Activated CD4-positive, alpha-beta T cell treated with anti-CD3 and anti-CD28 coated beads for 36 hours (primary cell): ENCODE results near the gene STRN. TPM values are rescaled to one million over a fixed set of nuclear protein-coding genes. Genes with fewer than 3 reads are reported as not detected.
A peak's percentile ranks its signal among the peaks of the same experiment; 100 is the strongest.

Source experiments
- ATAC-seq: fragments of 200-7000 bp; cut with Tn5 transposase; one replicate; pipeline ENCODE4 v1.10.0; 2021; ENCODE audit warnings: mild to moderate bottlenecking, moderate library complexity
- CTCF ChIA-PET: fragments of 350-600 bp; sonication (Branson Sonifier 250); formaldehyde crosslinking; loops from one replicate; lab custom pipeline; 2021; ENCODE audit warnings: antibody characterized with exemption; lab: Charles Lee
- POLR2A ChIA-PET: fragments of 350-600 bp; sonication (Branson Sonifier 250); formaldehyde crosslinking; loops from one replicate; lab custom pipeline; 2021; ENCODE audit warnings: antibody characterized with exemption, inconsistent platforms; lab: Charles Lee
- DNase-seq: peaks from one replicate; pipeline ENCODE4 v3.0.0-alpha.2; 2020
- H3K27ac Mint-ChIP-seq: one replicate; pipeline ENCODE4 v1.8.0; 2021; ENCODE audit warnings: mixed read lengths
- H3K27me3 Mint-ChIP-seq: one replicate; pipeline ENCODE4 v1.8.0; 2021; ENCODE audit warnings: mixed read lengths
- H3K36me3 Mint-ChIP-seq: one replicate; pipeline ENCODE4 v1.8.0; 2021; ENCODE audit warnings: low read depth, mixed read lengths
- H3K4me1 Mint-ChIP-seq: one replicate; pipeline ENCODE4 v1.8.0; 2021; ENCODE audit warnings: mixed read lengths
- H3K4me3 Mint-ChIP-seq: one replicate; pipeline ENCODE4 v1.8.0; 2021; ENCODE audit warnings: mild to moderate bottlenecking, moderate library complexity, mixed read lengths
- H3K9me3 Mint-ChIP-seq: one replicate; pipeline ENCODE4 v1.8.0; 2021; ENCODE audit warnings: low read depth, mixed read lengths
- intact Hi-C, 2 experiments: fragments of 100-400 bp; cut with DNase I in 1 of 2; cut with micrococcal nuclease in 1 of 2; formaldehyde crosslinking; loops; one replicate each; pipeline versions ENCODE4 v1.14.2 to v1.15.1; 2022 to 2024; cut with DNase I, micrococcal nuclease
- total RNA-seq, 2 experiments: library from RNA; stranded (reverse); gene quantifications; one replicate each; pipeline ENCODE4 v1.2.3, GENCODE V29; 2021

The STRN gene
- total RNA-seq, 2 experiments from 2014 or later, result 27.7 to 32.0 TPM

DNA sequence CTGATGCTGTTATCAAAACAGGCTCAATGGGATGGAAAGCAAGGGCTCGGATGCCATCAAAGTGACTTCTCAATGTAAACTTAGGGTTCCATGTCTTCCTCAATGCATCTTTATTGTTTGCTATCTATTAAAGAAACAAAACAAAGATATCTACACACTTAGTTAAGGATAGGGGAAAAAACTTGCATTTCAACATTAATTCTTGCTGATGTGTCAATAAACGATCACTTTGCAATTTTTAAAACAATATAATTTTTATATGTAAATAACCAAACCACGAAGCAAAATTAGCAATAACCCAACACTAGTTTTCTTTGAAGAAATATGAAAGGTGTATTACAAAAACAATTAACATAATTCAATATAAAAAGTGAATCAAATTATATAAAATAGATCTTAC, 96.7 kb downstream of the STRN start:
- ATAC-seq, result no peak
- intact Hi-C loops, result no loop called here

GRCh38 chr2:36861896-36862295, 104.4 kb downstream of the STRN start:
- Mint-ChIP-seq H3K36me3 (peaks cover 61% of the 10 kb centered on the region), H3K4me3 (no peak overlapping the region), H3K4me1 (peaks cover 21% of the 10 kb centered on the region), H3K27ac (no peak overlapping the region), H3K9me3 (no peaks in the 10 kb centered on the region), H3K27me3 (no peaks in the 10 kb centered on the region)
- ATAC-seq (no peak), DNase-seq (no peak)
- CTCF ChIA-PET, result no interaction called here
- intact Hi-C loops, result loop anchor here in 1 of 2 experiments (5.0 kb wide), 1 partner anchor 515 kb away; no protein-coding TSS in a partner anchor
- POLR2A ChIA-PET, result no interaction called here

More for the DNA sequence above, 96.7 kb downstream of the STRN start:
- ChIA-PET POLR2A (no interaction called here), CTCF (interaction anchor here (0.5 kb wide), 1 partner anchor 50 kb away, joined by 3 read pairs; no protein-coding TSS in a partner anchor)
- Mint-ChIP-seq H3K36me3 (peaks cover 48% of the 10 kb centered on the region), H3K27ac (no peak overlapping the region), H3K9me3 (no peaks in the 10 kb centered on the region), H3K27me3 (no peaks in the 10 kb centered on the region), H3K4me1 (peaks cover 3% of the 10 kb centered on the region), H3K4me3 (no peak overlapping the region)
- no peak for DNase-seq

GRCh38 chr2:36859366-36859792, 107.0 kb downstream of the STRN start:
- POLR2A ChIA-PET, result interaction anchor here (0.6 kb wide), 1 partner anchor 298 kb away, joined by 3 read pairs; no protein-coding TSS in a partner anchor
- no peaks in the 10 kb centered on the region for H3K27me3 Mint-ChIP-seq
- ATAC-seq (peak; percentile 74), DNase-seq (no peak)
- H3K4me1 Mint-ChIP-seq, result peaks cover 21% of the 10 kb centered on the region
- H3K4me3 Mint-ChIP-seq, result no peak overlapping the region
- peaks cover 50% of the 10 kb centered on the region for H3K36me3 Mint-ChIP-seq
- H3K27ac Mint-ChIP-seq, result peak overlapping the region; percentile 69
- CTCF ChIA-PET, result no interaction called here
- intact Hi-C loops, result no loop called here
- H3K9me3 Mint-ChIP-seq, result no peaks in the 10 kb centered on the region

- H3K36me3 Mint-ChIP-seq, result peaks cover 47% of the 10 kb centered on the region
- no peaks in the 10 kb centered on the region for H3K27me3 Mint-ChIP-seq
- ATAC-seq (peak; percentile 65), DNase-seq (no peak)
- peak overlapping the region; percentile 69 for H3K27ac Mint-ChIP-seq
- ChIA-PET CTCF (no interaction called here), POLR2A (no interaction called here)
- H3K9me3 Mint-ChIP-seq, result no peaks in the 10 kb centered on the region
- intact Hi-C loops, result no loop called here
- no peak overlapping the region for H3K4me3 Mint-ChIP-seq
- peaks cover 21% of the 10 kb centered on the region for H3K4me1 Mint-ChIP-seq
Measured at GRCh38 chr2:36858551-36859365, 107.6 kb downstream of the STRN start.

DNA sequence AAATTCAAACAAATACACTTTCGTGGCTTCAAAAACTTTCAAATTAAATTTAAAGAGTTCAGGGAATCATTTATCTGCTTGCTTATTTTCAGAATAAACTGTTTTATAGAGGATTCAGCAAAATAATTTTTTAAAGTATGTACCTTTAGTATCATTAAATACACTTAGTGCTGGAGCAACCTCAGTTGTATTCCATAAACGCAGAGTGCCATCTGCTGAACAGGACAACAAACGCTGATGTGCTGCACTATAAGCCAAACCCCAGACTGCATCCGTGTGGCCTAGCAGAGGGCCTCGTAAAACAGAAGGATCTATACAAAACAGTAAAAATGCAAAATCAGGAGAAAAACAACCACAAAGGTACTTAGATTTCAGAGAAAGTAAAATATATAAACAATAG, 108.6 kb downstream of the STRN start:
- DNase-seq, result no peak
- Mint-ChIP-seq H3K9me3 (no peaks in the 10 kb centered on the region), H3K4me3 (no peak overlapping the region), H3K36me3 (peaks cover 38% of the 10 kb centered on the region), H3K27ac (no peak overlapping the region), H3K4me1 (peaks cover 21% of the 10 kb centered on the region), H3K27me3 (no peaks in the 10 kb centered on the region)
- no peak for ATAC-seq
- POLR2A ChIA-PET, result no interaction called here
- CTCF ChIA-PET, result no interaction called here
- intact Hi-C loops, result no loop called here

GRCh38 chr2:36855429-36855828, 110.9 kb downstream of the STRN start:
- peaks cover 32% of the 10 kb centered on the region for H3K36me3 Mint-ChIP-seq
- ChIA-PET POLR2A (no interaction called here), CTCF (interaction anchor here (0.6 to 0.7 kb wide), 3 partner anchors 70 to 497 kb away, joined by 3 to 4 read pairs (median 3); no protein-coding TSS in a partner anchor)
- peaks cover 21% of the 10 kb centered on the region for H3K4me1 Mint-ChIP-seq
- no peak overlapping the region for H3K27ac Mint-ChIP-seq
- no peaks in the 10 kb centered on the region for H3K9me3 Mint-ChIP-seq
- no peak for DNase-seq
- ATAC-seq, result no peak
- no peaks in the 10 kb centered on the region for H3K27me3 Mint-ChIP-seq
- intact Hi-C loops, result no loop called here
- H3K4me3 Mint-ChIP-seq, result no peak overlapping the region

GRCh38 chr2:36854241-36854640, 112.1 kb downstream of the STRN start:
- ATAC-seq (no peak), DNase-seq (no peak)
- Mint-ChIP-seq H3K9me3 (no peaks in the 10 kb centered on the region), H3K27ac (no peak overlapping the region), H3K27me3 (no peaks in the 10 kb centered on the region), H3K36me3 (peaks cover 34% of the 10 kb centered on the region), H3K4me1 (peaks cover 12% of the 10 kb centered on the region), H3K4me3 (no peak overlapping the region)
- CTCF ChIA-PET, result interaction anchor here (0.6 kb wide), 2 partner anchors 54 to 129 kb away, joined by 3 read pairs; no protein-coding TSS in a partner anchor
- POLR2A ChIA-PET, result no interaction called here
- intact Hi-C loops, result no loop called here

- Mint-ChIP-seq H3K36me3 (peaks cover 19% of the 10 kb centered on the region), H3K4me3 (no peak overlapping the region), H3K9me3 (no peaks in the 10 kb centered on the region), H3K27ac (no peak overlapping the region), H3K4me1 (no peaks in the 10 kb centered on the region), H3K27me3 (no peaks in the 10 kb centered on the region)
- intact Hi-C loops, result no loop called here
- ChIA-PET CTCF (interaction anchor here (0.8 to 1.7 kb wide), 2 partner anchors 9 to 70 kb away, joined by 3 to 5 read pairs; no protein-coding TSS in a partner anchor), POLR2A (interaction anchor here (0.7 kb wide), 1 partner anchor 454 kb away, joined by 4 read pairs; no protein-coding TSS in a partner anchor)
- ATAC-seq, result no peak
- DNase-seq, result no peak
Measured at GRCh38 chr2:36849265-36849664, 117.1 kb downstream of the STRN start.

DNA sequence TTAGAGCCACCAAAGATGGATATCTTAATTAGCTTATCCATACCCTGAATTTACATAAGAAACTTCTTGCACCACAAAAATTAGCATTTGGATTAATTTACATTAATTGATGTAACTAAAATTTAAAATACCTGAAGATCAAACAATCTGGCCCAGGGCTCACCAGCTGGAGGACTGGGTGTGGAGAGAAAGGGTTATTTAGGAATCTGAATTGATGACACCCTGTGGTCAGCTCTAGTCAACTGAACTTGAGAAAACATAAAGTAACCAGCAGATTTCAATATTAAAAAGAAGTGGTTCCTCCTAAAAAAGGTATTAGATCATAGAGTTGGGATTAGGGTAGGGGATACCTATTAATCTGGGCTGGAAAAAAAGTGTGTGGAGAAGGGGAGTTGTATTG, 122.5 kb downstream of the STRN start:
- no peaks in the 10 kb centered on the region for H3K4me1 Mint-ChIP-seq
- H3K27me3 Mint-ChIP-seq, result no peaks in the 10 kb centered on the region
- no peak overlapping the region for H3K4me3 Mint-ChIP-seq
- intact Hi-C loops, result no loop called here
- ATAC-seq (no peak), DNase-seq (no peak)
- H3K27ac Mint-ChIP-seq, result no peak overlapping the region
- POLR2A ChIA-PET, result interaction anchor here (0.5 kb wide), 1 partner anchor 153 kb away, joined by 4 read pairs; no protein-coding TSS in a partner anchor
- no peaks in the 10 kb centered on the region for H3K9me3 Mint-ChIP-seq
- CTCF ChIA-PET, result no interaction called here
- H3K36me3 Mint-ChIP-seq, result peaks cover 6% of the 10 kb centered on the region

- ATAC-seq (no peak), DNase-seq (no peak)
- Mint-ChIP-seq H3K4me1 (peaks cover 5% of the 10 kb centered on the region), H3K27ac (no peak overlapping the region), H3K9me3 (no peaks in the 10 kb centered on the region), H3K27me3 (no peaks in the 10 kb centered on the region), H3K36me3 (peaks cover 4% of the 10 kb centered on the region), H3K4me3 (no peak overlapping the region)
- POLR2A ChIA-PET, result no interaction called here
- CTCF ChIA-PET, result interaction anchor here (0.6 to 1.0 kb wide), 3 partner anchors 10 to 955 kb away, joined by 3 to 4 read pairs (median 3); no protein-coding TSS in a partner anchor
- intact Hi-C loops, result no loop called here
Measured at GRCh38 chr2:36839976-36840617, 126.2 kb downstream of the STRN start.

- ChIA-PET CTCF (interaction anchor here (1.3 kb wide), 1 partner anchor 49 kb away, joined by 4 read pairs; no protein-coding TSS in a partner anchor), POLR2A (no interaction called here)
- intact Hi-C loops, result no loop called here
- peak; percentile 71 for ATAC-seq
- peak; percentile 11 for DNase-seq
- peaks cover 2% of the 10 kb centered on the region for H3K36me3 Mint-ChIP-seq
- no peaks in the 10 kb centered on the region for H3K9me3 Mint-ChIP-seq
- peaks cover 5% of the 10 kb centered on the region for H3K27me3 Mint-ChIP-seq
- H3K4me1 Mint-ChIP-seq, result peaks cover 12% of the 10 kb centered on the region
- peak overlapping the region; percentile 72 for H3K27ac Mint-ChIP-seq
- no peak overlapping the region for H3K4me3 Mint-ChIP-seq
Measured at GRCh38 chr2:36834731-36835524, 131.4 kb downstream of the STRN start.
